Choroid plexus epithelial cell (primary cell): ENCODE measurements around the gene TMEM123.

Experiments
- DNase-seq: peaks from one replicate; pipeline ENCODE4 v3.0.0-alpha.2; 2010; ENCODE audit warnings: low read depth
- H3K4me3 ChIP-seq: 2 replicates; pipeline ENCODE4 v1.5.1; 2011; ENCODE audit warnings: low read depth, mild to moderate bottlenecking, control low read depth, low read length, moderate library complexity
- TF ChIP-seq, protein P1 (sequence below): conservative IDR thresholded peaks from 2 replicates; pipeline ENCODE4 v1.5.1; 2011; ENCODE audit warnings: low read depth, mild to moderate bottlenecking, control low read depth, inconsistent platforms, low read length, moderate library complexity

Gene TMEM123

GRCh38 chr11:102494216-102494615, 41.7 kb upstream of the TMEM123 start:
- no peak for DNase-seq
- H3K4me3 ChIP-seq, result no peak overlapping the region
- TF ChIP-seq, protein P1, sequence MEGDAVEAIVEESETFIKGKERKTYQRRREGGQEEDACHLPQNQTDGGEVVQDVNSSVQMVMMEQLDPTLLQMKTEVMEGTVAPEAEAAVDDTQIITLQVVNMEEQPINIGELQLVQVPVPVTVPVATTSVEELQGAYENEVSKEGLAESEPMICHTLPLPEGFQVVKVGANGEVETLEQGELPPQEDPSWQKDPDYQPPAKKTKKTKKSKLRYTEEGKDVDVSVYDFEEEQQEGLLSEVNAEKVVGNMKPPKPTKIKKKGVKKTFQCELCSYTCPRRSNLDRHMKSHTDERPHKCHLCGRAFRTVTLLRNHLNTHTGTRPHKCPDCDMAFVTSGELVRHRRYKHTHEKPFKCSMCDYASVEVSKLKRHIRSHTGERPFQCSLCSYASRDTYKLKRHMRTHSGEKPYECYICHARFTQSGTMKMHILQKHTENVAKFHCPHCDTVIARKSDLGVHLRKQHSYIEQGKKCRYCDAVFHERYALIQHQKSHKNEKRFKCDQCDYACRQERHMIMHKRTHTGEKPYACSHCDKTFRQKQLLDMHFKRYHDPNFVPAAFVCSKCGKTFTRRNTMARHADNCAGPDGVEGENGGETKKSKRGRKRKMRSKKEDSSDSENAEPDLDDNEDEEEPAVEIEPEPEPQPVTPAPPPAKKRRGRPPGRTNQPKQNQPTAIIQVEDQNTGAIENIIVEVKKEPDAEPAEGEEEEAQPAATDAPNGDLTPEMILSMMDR, result no peak

GRCh38 chr11:102493524-102493923, 41.0 kb upstream of the TMEM123 start:
- H3K4me3 ChIP-seq, result no peak overlapping the region
- DNase-seq, result no peak
- TF ChIP-seq, protein P1, result no peak

DNA sequence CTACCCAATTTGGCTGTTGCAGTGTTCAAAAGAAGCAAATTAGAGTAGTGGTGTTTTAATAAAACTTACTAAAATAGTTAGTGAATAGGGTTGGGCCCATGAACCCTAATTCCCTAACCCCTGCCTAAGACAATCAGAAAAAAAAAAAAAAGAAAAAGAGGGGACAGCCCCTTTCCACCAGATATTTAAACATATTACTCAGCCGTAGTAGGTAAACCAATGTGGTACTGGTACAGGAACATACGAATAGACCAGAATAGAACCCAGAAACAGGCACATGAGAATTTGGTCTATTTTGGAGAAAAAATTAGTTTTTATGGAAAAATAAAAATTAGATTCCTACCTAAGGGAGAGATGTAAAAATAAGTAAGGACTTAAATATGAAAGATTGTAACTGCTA, 39.4 kb upstream of the TMEM123 start:
- TF ChIP-seq, protein P1, result no peak
- DNase-seq, result no peak
- H3K4me3 ChIP-seq, result no peak overlapping the region

DNA sequence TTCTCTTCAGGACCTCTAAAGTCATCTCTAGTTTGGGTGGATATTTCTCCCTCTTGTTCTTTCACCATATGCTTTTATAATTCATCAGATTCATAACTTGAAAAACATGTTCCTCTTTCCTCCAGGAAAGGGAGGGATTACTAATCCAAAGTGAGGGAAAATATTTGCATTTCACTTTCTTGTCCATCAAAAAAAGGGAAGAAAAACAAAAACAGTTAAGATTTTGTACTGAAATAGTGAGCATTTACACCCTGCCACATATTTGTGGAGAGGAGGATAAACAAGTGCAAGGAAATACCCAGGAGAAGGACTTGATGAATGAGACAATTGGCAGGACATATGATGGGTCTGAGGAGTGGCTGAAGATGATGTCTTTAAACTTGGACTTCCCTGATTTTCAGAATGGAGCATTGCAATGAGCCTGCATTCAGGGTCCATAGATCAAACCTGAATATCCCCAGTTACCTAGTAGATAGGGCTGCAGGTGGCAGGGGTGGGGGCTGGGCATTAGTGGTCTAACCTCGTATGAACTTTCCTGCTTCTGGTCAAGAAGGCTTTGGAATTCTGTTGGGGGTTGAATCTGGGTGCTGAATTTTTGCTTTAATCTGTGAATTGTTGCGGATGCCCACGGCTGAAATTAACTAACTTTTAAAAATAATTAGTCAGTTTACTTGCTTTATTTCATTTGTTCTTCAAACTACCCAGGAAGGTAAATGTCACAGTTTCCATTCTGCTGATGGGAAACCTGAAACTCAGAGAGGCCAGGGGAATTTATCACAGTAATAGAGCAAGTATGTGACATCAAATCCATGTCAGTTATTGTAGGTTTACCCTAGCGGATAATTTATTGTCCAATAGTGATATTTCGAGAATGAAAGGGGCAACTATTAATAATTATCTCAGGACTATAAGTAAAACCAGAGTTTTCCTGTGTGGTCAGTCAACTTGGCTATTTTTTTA, 36.9 kb upstream of the TMEM123 start:
- no peak overlapping the region for H3K4me3 ChIP-seq
- DNase-seq, result no peak
- TF ChIP-seq, protein P1, result no peak

DNA sequence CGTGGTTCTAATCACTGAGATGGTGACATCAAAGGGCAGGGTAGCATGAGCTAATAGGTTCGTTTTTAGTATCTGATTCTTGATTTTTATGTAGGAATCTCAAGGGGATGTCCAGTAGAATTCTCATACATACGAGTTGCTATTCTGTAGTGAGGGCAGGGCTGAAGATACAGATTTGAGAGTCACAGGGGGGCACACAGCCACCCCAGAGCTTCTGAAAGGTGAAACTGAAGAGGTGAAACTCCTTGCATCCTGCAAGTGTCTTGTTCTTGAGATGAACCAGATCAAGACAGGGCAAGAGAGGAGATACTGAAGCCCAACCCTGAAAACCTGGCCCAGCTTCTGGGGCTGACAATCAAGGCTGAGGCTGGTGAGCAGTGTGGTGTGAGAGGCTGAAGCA, 35.6 kb upstream of the TMEM123 start:
- TF ChIP-seq, protein P1, result no peak
- no peak for DNase-seq
- no peak overlapping the region for H3K4me3 ChIP-seq

GRCh38 chr11:102487214-102487613, 34.6 kb upstream of the TMEM123 start:
- DNase-seq, result no peak
- H3K4me3 ChIP-seq, result no peak overlapping the region
- TF ChIP-seq, protein P1, result no peak

DNA sequence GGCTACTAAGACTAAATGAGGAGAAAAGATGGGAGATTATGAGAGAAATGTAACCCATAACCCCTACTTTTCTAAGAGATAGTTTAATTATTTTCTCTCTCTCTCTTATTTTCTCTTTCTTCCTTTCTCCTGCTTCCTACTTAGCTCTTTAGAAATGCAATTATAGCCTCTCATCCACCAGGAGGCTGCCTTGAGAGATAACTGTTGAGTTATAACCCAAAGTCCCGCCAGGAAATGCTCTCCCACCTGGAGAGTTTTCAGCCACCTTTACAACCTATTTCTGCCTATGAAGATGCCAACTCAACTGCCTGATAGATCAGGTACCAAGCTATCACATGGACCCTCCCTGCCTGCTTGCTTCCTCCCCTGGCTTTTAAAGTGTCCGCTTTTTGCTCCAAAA, 34.0 kb upstream of the TMEM123 start:
- no peak for DNase-seq
- TF ChIP-seq, protein P1, result no peak
- no peak overlapping the region for H3K4me3 ChIP-seq
